Suppressor macrophage (primary cell): ENCODE results near the gene ITPR2.
A peak's percentile ranks its signal among the peaks of the same experiment; 100 is the strongest.
"Not testable (repeated sequence)": the region's sequence is repeated elsewhere in the genome, so short reads cannot be mapped to it uniquely, and the experiment has no call there.

ENCODE experiments used
- DNase-seq, 4 experiments: peaks; one replicate each; pipeline ENCODE4 v3.0.0-alpha.2; 2020 to 2022

ITPR2 gene

DNA sequence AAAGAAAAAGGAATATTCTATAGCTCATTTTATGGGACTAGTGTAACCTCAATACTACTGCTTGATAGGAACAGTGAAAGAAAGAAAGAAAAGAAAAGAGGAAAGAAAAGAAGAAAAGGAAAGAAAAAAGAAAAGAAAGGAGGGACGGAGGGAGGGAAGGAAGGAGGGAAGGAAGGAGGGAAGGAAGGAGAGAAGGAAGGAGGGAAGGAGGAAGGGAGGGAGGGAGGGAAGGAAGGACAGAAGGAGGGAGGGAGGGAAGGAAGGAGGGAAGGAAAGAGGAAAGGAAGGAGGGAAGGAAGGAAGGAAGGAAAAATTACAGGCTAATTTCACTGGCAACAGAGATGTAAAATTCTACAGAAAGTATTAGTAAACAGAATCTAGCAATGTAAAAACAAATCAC lies 215.5 kb downstream of the ITPR2 start:
- no peak for DNase-seq

DNA sequence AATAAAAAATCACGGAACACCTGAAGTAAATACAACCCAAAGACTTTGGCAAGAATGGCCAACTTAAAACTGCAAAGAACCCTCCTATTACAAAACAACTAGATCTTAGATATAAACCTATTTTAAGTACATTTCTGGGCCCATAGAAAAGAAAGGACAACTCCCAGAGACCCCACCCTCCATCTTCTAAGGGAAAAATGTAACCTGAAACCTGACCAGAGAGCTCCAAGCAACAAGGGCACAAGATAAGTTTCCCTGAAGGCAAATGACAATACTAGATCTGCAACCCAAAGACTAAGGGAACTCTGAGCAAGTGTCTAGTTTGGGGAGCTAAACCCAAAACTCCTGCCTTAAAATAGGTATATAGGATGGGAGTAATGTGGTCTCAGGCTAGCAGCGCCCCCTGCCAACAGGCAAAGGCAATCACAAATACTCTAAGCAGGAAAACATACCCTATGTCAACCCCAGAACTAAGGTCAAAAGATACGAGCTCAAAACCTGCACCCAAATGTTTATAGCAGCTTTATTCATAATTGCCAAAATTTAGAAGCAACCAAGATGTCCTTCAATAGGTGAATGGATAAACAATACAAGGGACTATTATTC lies 218.9 kb downstream of the ITPR2 start:
- peak; percentile 5 to 41 (median 28) for DNase-seq

DNA sequence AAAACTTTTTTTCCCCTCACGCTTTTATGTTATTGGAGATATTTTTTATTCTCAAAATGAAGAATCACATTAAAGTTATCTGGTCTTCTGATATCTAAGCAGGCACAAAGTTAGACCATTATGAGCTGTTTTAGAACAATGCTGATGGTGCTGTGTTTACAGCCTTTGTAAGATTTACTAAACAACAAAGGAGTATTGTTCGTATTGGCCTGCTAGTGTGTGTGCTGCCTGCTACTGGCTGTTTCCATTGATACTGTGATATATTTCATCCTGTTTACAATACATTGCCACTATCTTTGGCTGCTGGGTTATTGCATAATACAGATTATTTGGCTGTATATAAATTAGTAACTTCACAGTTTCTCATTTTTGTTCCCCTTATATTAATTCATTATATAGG lies 220.8 kb downstream of the ITPR2 start:
- no peak for DNase-seq

DNA sequence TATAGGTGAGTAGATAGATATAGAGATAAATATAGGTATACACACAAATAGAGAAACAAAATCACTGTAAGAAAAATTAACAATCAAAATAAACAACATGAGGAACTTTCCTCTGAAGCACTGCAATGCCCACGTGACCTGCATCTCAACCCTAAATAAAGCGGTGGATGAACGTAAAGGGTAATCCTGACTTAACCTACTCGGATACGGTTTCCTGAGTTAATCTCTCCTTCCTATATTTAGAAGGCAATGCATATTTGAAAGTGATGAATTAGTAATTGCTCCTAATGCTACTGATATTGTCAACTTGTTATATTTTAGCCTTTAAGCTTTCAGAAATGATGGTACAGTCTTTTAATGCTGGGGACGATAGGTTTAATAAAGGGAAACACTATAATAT lies 221.4 kb downstream of the ITPR2 start:
- no peak for DNase-seq

DNA sequence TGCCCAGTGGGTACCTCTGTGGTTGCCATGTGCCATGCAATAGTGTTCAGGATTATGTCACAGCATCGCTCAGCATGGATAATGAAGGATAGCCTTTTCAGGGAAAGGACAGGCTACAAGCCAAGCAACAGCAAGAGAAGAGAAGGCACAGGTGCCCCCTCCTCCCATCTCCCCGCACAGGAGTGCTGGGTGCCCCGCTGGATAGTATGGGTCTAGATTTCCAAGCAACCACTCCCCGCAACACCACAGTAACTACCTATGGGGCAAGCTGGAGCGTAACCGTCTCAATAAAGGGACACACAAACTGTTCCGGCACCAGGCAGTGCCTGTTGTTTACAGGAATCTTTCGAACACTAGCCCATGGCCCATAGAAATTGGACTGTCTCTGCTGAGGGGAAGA lies 222.2 kb downstream of the ITPR2 start:
- no peak for DNase-seq

DNA sequence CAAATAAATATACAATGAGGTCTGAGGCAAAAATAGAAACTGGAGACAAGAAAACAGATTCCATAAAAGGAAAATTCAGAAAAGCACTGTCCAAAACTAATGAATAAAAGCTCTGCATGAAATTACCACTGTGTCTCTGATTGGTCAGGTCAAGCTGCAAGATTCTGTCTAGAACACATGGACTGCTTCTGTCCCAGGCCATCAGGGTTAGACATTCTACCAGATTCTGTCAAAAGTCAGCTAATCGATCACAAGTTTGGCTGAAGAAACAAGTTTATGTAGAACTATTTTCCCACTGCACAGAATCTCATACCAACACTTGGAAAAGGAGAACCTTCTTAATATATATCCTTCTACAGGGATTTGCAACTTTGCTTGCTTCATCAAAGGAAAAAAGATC lies 223.0 kb downstream of the ITPR2 start:
- DNase-seq: no peak

DNA sequence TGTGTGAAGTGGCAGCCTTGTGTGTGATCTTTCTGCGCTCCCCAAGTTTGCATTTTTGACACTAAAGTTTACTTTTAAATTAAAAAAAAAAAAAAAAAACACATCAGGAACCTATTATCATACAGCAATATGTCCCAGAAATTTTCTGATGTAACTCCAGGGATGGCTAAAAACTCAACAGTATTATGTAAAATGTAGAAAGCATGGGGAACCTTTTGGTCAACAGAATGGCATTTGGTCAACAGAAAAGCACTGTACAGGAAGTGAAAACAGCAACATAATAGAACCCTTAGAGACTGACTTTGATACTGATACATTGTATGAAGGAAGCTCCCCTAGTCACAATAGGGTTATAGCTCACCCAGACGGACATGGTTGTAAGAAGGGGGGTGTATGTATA lies 224.3 kb downstream of the ITPR2 start:
- no peak for DNase-seq

DNA sequence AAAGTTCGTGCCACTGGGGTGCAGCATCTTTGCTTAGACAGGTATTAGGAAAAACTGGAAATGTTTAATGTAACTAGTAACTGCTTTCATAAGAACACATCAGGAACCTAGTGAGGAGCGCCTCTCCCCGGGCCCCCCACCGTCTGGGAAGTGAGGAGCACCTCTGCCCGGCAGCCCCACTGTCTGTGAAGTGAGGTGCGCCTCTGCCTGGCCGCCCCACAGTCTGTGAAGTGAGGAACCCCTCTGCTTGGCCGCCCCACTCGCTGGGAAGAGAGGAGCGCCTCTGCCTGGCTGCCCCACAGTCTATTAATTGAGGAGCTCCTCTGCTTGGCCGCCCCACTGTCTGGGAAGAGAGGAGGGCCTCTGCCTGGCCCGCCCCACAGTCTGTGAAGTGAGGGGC lies 224.7 kb downstream of the ITPR2 start:
- no peak for DNase-seq

DNA sequence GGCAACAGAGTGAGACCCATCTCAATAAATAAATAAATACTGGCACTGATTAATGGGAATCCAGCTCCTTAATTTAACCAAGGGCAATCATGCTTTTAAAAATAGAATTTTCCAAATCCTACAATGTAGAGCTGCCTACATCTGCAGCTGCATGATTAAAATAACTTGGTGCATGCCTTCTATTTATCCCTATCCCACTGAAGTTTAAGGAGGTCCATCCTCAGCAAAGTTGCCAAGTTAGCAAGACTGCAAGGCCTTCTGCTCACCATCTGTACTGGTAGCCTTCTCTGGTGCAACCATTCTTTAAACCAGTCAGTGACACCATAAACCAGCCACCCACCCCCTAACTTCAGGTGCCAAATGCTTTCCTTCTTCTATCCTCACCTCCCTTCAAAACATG lies 226.1 kb downstream of the ITPR2 start:
- DNase-seq: no peak

DNA sequence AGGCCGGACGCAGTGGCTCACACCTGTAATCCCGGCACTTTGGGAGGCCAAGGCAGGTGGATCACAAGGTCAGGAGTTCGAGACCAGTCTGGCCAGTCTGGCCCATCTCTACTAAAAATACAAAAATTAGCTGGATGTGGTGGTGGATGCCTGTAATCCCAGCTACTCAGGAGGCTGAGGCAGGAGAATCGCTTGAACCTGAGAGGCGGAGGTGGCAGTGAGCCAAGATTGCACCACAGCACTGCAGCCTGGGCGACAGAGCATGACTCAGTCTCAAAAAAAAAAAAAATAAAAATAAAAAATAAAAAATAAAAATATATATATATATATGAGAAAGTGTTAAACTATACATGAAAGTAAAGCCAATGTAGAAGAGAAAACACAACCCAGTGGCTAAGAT lies 228.2 kb downstream of the ITPR2 start:
- not testable (repeated sequence) for DNase-seq

DNA sequence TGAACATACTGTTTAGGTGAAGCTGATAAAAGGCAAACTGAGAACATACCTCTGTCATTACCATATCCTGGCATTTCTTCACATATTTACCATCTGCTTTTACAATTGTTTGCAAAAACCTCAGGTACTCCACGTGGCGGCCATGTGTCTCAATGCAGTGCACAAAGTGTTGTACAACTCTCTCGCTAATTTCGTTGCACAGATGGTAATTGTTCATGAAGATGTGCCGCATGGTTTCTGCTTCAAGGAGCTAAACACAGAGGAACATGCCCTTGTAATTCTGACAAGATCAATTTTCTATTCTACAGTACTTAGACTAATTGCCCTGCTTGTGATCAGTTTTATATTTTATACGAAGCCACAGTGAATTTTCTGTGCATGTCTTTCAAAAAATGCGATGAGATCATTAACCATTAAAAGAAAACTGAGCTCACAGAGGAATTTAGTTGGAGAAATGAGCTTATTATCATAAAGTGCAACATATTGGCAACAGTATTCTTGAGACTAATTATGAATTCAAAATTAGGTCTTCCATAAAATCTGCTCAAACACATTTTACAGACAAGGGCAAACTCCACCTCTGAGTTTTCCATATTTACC lies 233.8 kb downstream of the ITPR2 start:
- no peak for DNase-seq

DNA sequence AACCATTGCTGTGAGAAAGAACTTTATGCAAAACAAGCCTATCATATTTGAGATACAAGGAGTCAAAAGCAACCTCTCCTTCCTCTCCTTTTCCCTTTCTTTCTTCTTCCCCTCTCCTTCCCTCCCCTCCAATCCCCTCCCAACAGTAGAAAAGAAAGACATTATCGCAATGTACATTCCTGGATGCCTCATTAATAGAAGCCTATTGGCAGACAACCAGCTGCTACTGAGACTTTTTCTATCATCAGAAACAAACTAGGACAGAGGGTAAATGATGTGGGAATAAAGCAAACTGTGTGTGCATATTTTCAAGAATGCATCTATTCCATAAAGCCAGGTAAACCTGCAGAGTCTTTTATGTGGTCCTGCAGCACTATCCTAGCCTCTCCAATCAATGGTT lies 237.2 kb downstream of the ITPR2 start:
- no peak for DNase-seq

DNA sequence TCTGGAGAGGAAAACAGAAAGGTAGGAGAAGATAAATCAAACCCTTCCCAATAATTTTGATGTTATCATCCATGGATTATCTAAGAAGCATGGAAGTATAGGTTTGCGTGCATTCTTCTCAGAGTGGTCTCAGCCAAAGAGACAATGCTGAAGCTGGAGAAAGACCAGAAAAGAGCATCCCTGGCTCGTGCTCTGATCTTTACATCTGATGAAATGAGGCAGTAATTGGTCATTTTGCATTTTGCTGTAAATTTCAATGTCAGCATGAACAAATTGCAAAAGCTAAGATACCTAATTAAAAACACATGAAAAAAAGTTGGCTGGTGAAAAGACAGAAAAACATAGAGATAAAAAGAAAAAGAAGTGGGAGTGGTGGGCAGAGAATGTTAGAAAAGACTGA lies 252.4 kb downstream of the ITPR2 start:
- no peak for DNase-seq

DNA sequence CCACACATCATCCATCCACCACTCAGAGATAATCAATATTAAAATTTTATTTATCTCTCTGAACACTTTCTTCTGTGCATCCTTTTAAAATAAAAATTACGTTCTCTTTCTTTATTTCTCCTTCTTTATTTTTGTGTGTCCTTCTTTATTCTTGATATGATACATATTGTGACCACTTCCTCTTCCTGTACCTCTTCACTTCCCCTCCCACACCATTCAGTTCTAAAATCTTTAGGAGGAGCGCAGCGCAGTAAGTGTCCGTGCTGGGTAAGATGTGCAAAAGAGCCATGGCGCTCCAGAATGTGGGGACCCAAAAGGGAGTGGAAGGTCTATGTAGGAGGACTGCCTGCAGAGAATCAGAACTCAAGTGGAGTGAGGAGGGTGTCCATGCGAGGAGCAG lies 256.7 kb downstream of the ITPR2 start:
- peak in 3 of 4 experiments; percentile 2 to 13 (median 6) for DNase-seq

DNA sequence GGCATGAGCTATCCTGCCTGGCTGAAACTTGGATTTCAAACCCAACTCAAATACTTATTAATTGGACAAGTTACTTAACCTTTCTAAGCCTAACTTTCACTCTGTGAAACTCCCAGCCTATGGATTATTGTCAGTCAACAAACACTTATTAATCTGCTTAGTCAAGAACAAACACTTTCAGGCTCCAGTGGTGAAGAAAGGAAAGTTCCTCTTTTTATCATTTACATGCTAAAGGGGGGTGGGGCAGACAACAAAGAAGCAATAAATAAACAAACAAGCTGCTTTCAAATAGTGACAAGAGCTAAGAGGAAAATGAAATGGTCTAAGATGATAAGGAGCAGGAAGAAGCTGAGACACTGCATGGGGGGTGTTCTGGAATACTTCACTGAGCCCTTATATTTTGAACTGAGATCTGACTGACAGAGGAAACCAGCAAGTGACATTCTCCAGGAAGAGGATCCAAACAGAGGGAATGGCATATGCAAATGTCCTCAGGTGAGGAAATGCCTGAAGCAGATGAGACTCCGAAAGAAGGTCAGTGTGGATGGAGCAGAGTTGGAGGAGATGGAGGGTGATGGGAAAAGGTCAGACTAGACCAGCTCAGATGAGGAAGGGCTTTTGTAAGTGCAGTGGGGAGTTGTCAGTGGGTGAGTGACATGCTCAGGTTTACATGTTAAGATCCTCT lies 259.6 kb downstream of the ITPR2 start:
- peak in 3 of 4 experiments; percentile 7 to 52 (median 16) for DNase-seq

DNA sequence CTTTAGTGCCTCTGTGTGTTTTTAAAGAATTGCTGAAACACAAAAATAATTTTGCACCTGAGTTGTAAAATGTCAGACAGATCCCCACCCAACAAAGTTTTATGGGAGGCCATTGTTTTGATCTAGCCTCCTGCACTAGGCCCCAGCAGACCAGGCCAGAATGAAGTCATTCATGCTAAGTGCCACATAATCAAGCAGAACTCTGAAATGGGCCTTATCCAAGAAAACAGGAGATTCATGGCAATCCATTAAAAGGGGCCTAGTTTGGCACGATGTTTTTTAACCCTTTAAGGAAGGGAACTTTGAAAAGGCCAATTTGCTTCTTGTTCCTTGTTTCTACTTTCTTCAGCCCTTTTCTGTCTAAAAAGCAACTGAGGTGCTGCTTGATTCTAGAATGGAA lies 260.9 kb downstream of the ITPR2 start:
- DNase-seq: no peak

DNA sequence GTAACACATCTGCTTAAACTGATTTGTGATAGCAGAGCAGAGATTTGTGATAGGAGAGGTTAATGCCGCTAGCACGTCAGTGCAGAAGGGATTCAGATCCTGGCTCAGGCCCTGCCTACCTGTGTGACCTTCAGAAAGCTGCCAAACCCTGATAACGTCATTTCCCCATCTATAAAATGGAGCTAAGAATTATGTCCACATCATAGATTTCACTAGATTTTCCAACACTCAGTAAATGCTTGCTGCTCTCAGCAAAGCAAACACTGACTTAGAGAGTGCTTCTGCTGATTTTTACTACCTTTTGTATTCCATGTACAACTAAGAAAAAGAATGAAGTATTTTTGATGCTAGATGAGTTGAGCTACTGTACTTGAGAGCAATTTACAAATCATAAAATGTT lies 261.4 kb downstream of the ITPR2 start:
- no peak for DNase-seq

DNA sequence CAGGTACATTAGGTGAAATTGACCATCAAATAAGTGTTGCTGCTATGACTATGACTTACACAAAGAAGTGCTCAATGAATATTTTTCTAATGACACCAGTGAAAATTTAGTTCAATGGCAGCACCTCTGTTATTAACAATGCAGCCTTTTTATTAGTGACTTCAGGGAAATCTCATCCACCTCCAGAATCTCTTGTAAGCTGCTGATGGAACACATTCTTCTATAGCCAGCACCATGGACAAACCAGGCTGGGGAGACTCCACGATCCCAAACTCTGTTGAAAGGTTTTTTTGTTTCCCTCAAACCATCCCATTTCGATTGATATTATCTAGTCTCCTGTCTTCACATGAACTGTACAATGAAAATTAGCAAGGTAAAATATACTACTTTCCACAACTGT lies 265.9 kb downstream of the ITPR2 start:
- no peak for DNase-seq

DNA sequence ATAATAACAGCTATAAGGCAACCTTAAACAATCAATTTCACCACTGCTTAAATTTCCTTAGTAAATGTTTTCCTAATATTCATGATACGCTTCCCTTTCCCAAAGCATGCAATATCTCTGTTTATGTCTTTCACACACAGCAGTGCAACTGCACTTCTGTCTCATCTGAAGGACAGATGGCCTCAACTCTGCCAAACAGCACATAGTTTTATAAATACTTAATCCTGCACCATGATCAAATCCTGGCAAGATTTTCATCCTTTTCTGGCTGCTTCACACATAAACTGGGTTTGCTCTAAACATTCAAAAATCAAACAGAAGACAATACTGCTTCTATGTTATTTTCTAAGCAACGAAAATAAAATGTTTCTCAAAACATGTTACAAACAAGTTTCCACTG lies 266.3 kb downstream of the ITPR2 start:
- DNase-seq: no peak

DNA sequence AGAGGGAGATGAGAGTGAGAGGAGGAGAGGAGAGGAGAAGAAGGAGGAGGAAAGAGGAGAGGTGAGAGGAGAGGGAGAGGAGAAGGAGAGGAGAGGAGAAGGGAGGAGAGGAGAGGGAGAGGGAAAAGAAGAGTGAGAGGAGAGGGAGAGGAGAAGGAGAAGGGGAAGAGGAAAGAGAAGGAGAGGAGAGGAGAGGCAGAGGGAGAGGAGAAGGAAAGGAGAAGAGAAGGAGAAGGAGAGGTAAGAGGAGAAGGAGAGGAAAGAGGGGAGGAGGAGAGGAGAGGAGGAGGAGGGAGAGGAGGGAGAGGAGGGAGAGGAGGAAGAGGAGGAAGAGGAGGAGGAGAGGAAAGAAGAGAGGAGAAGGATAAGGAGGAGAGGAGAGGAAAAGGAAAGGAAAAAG lies 266.8 kb downstream of the ITPR2 start:
- no peak for DNase-seq

DNA sequence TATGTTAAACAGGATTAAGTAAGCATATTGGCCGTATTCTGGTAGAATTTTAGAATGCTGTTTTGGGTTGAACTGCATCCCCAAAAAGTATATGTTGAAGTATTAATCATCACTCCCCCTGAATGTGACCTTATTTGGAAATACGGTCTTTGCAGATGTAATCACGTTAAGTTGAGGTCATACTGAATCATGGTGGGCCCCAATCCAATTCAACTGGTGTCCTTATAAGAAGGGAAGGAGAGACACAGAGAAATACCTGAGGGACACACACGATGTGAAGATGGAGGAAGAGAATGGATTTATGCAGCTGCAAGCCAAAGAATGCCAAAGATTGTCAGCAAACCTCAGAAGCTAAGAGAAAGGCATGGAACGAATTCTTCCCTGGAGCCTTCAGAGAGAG lies 268.6 kb downstream of the ITPR2 start:
- DNase-seq: no peak

DNA sequence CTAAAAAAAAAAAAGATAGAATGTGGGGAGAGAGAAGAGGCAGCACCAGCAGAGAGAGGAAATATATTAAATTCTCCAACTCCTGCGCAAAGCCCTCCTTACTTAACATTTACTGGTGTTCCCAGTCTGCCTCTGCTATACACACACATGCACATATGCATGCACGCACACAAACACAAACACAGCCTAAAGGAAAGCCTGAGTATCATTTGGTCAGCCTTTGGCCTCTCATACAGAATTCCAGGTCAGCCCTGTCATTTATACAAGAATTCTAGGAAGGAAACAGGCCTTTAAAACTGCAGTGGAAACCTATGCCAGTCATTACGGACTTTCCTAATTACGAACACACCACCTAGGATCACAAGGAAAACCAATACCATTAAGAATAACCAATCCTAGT lies 269.4 kb downstream of the ITPR2 start:
- no peak for DNase-seq

DNA sequence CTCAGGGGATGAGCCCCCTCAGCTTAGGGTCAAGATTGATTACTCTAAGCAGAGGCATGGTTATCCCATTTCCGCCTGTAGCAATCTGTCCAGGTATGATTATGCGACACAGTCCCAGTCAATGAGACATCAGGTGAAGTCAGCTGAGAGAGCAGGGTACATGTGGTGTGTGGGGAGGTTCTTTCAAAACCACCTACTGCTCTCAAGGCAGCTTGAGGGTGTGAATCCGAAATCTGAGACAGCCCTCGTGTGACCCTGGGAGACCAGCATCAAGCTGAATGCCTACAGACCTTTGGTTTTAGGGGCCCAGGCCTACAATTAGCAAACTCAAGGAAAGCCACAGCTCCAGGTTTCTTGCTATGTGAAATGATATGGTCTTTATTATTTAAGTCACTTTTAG lies 275.7 kb downstream of the ITPR2 start:
- no peak for DNase-seq

DNA sequence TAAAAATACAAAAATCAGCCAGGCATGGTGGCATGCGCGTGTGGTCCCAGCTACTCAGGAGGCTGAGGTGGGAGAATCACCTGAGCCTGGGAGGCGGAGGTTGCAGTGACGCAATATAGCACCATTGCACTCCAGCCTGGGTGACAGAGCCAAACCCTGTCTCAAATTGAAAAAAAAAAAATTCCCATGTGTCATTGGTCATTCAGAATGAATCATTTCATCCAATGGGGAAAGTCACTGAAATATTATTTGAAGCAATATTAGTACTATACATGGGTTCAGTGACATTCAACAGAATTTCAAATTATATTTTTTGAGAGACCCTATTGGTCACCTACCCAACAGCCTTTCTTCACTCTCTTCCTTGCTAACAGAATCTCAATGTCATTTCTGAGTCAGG lies 276.1 kb downstream of the ITPR2 start:
- no peak for DNase-seq

DNA sequence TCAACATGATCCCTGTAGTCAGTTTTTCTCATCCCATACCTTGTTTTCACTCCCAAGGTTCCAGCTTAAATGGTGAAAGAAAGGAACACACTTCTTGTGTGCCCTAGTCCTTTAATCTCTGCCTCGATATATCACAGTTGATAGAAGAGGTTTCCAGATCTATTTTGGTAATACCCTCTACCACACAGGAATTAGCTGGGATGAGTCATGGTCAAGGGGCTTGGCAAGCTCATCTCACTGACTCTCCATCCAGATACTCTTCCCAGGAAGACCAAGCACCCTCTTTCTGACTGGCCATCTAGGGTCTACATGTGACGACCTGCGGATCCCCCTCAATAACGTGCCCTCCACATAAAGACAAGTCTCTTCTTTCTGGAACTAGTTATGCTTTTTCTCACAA lies 277.9 kb downstream of the ITPR2 start:
- DNase-seq: no peak
